Measurements from ENCODE around the gene DCP1A. TPM values are rescaled to one million over a fixed set of nuclear protein-coding genes. Genes with fewer than 3 reads are reported as not detected.
A peak's percentile ranks its signal among the peaks of the same experiment; 100 is the strongest.

The DCP1A gene
- total RNA-seq (2016; rRNA removed; fragmentation: Illumina TruSeq; extraction: Trizol) (14.2 and 20.7 TPM in 2 replicates), polyA plus RNA-seq (2011; rRNA removed) (38.1 and 41.2 TPM in 2 replicates), polyA minus RNA-seq (2011; rRNA and poly(A)+ RNA removed; ENCODE audit: low replicate concordance) (91.7 and 101 TPM in 2 replicates), Bru-seq, nascent RNA (percentile 88 among the genes with signal in this experiment), BruChase-seq, experiment 1, labeled RNA remaining after a 6-hour chase (percentile 87 among the genes with signal in this experiment), BruChase-seq, experiment 2, labeled RNA remaining after a 2-hour chase (percentile 89 among the genes with signal in this experiment)
- 3.3 and 3.6 TPM in 2 replicates for total RNA-seq (2016; cell fraction: cytosol; rRNA removed; fragmentation: Illumina TruSeq; extraction: Trizol; ENCODE audit: low read depth)
- 11.0 and 18.2 TPM in 2 replicates for total RNA-seq (2016; cell fraction: insoluble cytoplasmic fraction; rRNA removed; fragmentation: Illumina TruSeq; extraction: Trizol)
- 6.5 and 7.0 TPM in 2 replicates for total RNA-seq (2016; cell fraction: membrane; rRNA removed; fragmentation: Illumina TruSeq; extraction: Trizol)
- total RNA-seq (2016; cell fraction: nucleus; rRNA removed; fragmentation: Illumina TruSeq; extraction: Trizol): 21.6 and 21.8 TPM in 2 replicates
- polyA plus RNA-seq (2011; cell fraction: cytosol; rRNA removed): 22.7 and 24.5 TPM in 2 replicates
- 18.3 and 18.5 TPM in 2 replicates for polyA plus RNA-seq (2011; cell fraction: nucleus; rRNA removed)
- 16.2 and 20.5 TPM in 2 replicates for polyA plus RNA-seq (2012)
- polyA plus RNA-seq (2016; cell fraction: cytosol; fragmentation: Illumina TruSeq; extraction: Trizol; ENCODE audit: low read depth): 0.61 and 0.66 TPM in 2 replicates
- polyA plus RNA-seq (2016; cell fraction: insoluble cytoplasmic fraction; fragmentation: Illumina TruSeq; extraction: Trizol; ENCODE audit: low read depth): 12.9 and 15.0 TPM in 2 replicates
- 2.2 and 2.6 TPM in 2 replicates for polyA plus RNA-seq (2016; cell fraction: membrane; fragmentation: Illumina TruSeq; extraction: Trizol; ENCODE audit: low read depth)
- 15.3 and 16.0 TPM in 2 replicates for polyA plus RNA-seq (2016; cell fraction: nucleus; fragmentation: Illumina TruSeq; extraction: Trizol; ENCODE audit: insufficient read depth, low read depth)
- 30.3 and 31.8 TPM in 2 replicates for polyA minus RNA-seq (2011; cell fraction: cytosol; rRNA and poly(A)+ RNA removed)
- 74.2 and 83.0 TPM in 2 replicates for polyA minus RNA-seq (2011; cell fraction: nucleus; rRNA and poly(A)+ RNA removed)
- long read RNA-seq, experiment 1, full-length matches to known transcripts: 21 of 28 reads
- long read RNA-seq, experiment 1, partial matches to known transcripts: 3 of 28 reads
- long read RNA-seq, experiment 1, other reads (novel, unspliced or antisense): 4 of 28 reads
- long read RNA-seq, experiment 2, full-length matches to known transcripts: 2 of 30 reads
- long read RNA-seq, experiment 2, partial matches to known transcripts: 0 of 30 reads
- long read RNA-seq, experiment 2, other reads (novel, unspliced or antisense): 28 of 30 reads

- BruUV-seq (replicated peaks): no TSS peak
- intact Hi-C loops (cut with micrococcal nuclease; ENCODE audit: unreplicated experiment): loop anchor here (2.0 kb wide), 1 partner anchor 49 kb away; no protein-coding TSS in a partner anchor
- TF ChIP-seq NR2F2 (IDR thresholded peaks at IDR 0.05; ENCODE audit: borderline replicate concordance, low read depth): 0 out of 2 replicates have a peak, but pooled peaks have one; percentile 35
- TF ChIP-seq ZNF841 (CRISPR knock-in tag; IDR thresholded peaks at IDR 0.05; ENCODE audit: borderline replicate concordance): 0 out of 2 replicates have a peak, but pooled peaks have one; percentile 48
- TF ChIP-seq POLR2AphosphoS5 (IDR thresholded peaks at IDR 0.05; ENCODE audit: low read depth, low read length): peak; percentile 90
- peak; percentile 97 for TF ChIP-seq KMT2B (CRISPR knock-in tag; IDR thresholded peaks at IDR 0.05)
- peak; percentile 82 for TF ChIP-seq ZNF770 (CRISPR knock-in tag; IDR thresholded peaks at IDR 0.05)
- peak; percentile 95 for TF ChIP-seq ZNF710 (CRISPR knock-in tag; IDR thresholded peaks at IDR 0.05; ENCODE audit: borderline replicate concordance)
- peak; percentile 73; the same call in 1 of the 2 replicates for TF ChIP-seq ISX (CRISPR knock-in tag; conservative IDR thresholded peaks at IDR 0.05)
- TF ChIP-seq ZSCAN21 (CRISPR knock-in tag; IDR thresholded peaks at IDR 0.05; ENCODE audit: borderline replicate concordance): peak; percentile 95
Observed at GRCh38 chr3:53347261-53348064, at the start of gene DCP1A. Gene DCP1A, minus strand, starts transcription at chr3:53347543. Its CDS starts 26 bp downstream, at chr3:53347517.

More at GRCh38 chr3:53347261-53348064, at the start of gene DCP1A:
- Histone ChIP-seq H3K9ac (ENCODE audit: insufficient read depth, low read depth, low read length) (peak within 1 kb of the TSS; percentile 97), H2AFZ (ENCODE audit: low read length) (no peak within 1 kb of the TSS), H3K4me2 (ENCODE audit: low read depth, low read length) (peak within 1 kb of the TSS; percentile 75), H3K79me2 (ENCODE audit: insufficient read depth, low read length) (peaks cover 44% of the 10 kb centered on the region), H3K36me3 (replicated peaks in 1 of 2; ENCODE audit: control insufficient read depth in 1 of 2, insufficient read depth in 2 of 2, low read length in 2 of 2) (peaks cover 0 to 13% of the 10 kb centered on the region in 2 experiments; a peak in 4 of 5 replicates), H3K4me3 (replicated peaks in 1 of 3; ENCODE audit: insufficient read depth in 1 of 3, low read depth in 2 of 3, low read length in 3 of 3) (peak within 1 kb of the TSS; percentile 76 to 99 (median 97)), H3K27ac (ENCODE audit: extremely low read length, insufficient read depth, low read length) (peak within 1 kb of the TSS; percentile 98), H4K20me1 (ENCODE audit: insufficient read depth, low read length) (peaks cover 13% of the 10 kb centered on the region; the same call in 1 of the 2 replicates), H3K27me3 (ENCODE audit: control insufficient read depth in 1 of 2, insufficient read depth in 2 of 2, low read length in 2 of 2) (no peaks in the 10 kb centered on the region; a peak in 1 of 5 replicates), H3K9me3 (ENCODE audit: low read length) (no peaks in the 10 kb centered on the region), H3K4me1 (ENCODE audit: insufficient read depth, low read length) (peaks cover 40% of the 10 kb centered on the region)
- 0% methylated on average over 27 of the region's 61 CpGs for WGBS (ENCODE audit: low lambda C conversion rate)
- ATAC-seq: peak; percentile 96
- DNase-seq (ENCODE audit: low spot score): peak; percentile 93
- CTCF ChIA-PET (ENCODE audit: low intra/inter-chr PET ratio, low total read pairs): no interaction called here
- in situ Hi-C loops (cut with HindIII; ENCODE audit: extremely low pct_ligation_motif_present, low pct_unique_long_range_greater_than_20kb): no loop called here
- peak; percentile 12 for FAIRE-seq
- POLR2A ChIA-PET: interaction anchor here (0.5 to 1.7 kb wide), 13 partner anchors 9 to 808 kb away, joined by 3 to 15 read pairs (median 5); partner anchors contain the start of gene SELENOK
